HG03025 (cell line): ENCODE data around the gene IFNL3.
"Not testable (repeated sequence)": the region's sequence is repeated elsewhere in the genome, so short reads cannot be mapped to it uniquely, and the experiment has no call there.

ENCODE experiments used
- ATAC-seq: cut with Tn5 transposase; IDR thresholded peaks from one replicate; pipeline ENCODE4 v1.9.1; 2021; ENCODE audit warnings: mild to moderate bottlenecking, moderate library complexity; ENCODE audit not compliant: unreplicated experiment, low FRiP score

Gene IFNL3

DNA sequence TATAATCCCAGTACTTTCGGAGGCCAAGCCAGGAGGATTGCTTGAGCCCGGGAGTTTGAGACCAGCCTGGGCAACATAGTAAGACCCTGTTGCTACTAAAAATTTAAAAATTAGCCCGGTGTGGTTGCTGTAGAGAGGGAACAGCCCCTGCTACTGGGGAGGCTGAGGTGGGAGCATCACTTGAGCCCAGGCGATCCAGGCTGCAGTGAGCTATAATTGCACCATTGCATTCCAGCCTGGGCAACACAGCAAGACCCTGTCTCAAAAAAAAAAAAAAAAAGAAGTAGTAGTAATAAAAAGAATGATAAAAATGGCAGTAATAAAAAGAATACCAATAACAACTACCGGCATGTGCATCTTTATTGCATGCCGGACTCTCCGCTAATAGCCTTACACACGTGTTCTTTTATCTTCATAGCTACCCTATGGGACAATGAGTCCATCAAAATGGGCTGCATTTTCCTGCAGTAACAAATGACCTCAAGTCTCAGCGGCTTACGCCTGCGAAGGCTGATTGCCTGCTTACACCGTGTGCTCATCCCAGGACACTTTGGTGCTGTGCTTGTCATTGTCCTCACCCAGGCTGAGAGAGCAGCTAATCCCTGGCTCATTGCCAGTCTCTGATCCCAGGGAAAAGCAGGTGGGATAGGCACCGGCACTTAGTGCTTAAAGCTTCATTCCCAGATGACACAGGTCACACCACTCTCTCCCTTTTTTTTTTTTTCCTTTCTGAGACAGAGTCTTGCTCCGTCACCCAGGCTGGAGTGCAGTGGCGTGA is 26.4 kb downstream of the IFNL3 start:
- no peak for ATAC-seq

GRCh38 chr19:39217094-39217493 is 27.7 kb downstream of the IFNL3 start:
- no peak for ATAC-seq

DNA sequence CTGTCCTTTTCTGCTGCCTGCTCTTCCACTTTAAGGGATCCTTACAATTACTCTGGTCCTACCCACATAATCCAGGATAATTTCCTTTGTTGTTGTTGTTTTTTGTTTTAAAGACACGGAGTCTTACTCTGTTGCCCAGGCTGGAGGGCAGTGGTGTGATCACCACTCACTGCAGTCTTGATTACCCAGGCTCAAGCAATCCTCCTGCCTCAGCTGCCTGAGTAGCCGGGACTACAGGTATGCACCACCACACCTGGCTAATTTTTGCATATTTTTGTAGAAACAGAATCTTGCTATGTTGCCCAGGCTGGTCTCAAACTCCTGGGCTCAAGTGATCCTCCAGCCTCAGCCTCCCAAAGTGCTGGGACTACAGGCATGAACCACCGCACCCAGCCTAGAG is 29.5 kb downstream of the IFNL3 start:
- ATAC-seq, result not testable (repeated sequence)

GRCh38 chr19:39212375-39212742 is 32.4 kb downstream of the IFNL3 start:
- ATAC-seq, result no peak

DNA sequence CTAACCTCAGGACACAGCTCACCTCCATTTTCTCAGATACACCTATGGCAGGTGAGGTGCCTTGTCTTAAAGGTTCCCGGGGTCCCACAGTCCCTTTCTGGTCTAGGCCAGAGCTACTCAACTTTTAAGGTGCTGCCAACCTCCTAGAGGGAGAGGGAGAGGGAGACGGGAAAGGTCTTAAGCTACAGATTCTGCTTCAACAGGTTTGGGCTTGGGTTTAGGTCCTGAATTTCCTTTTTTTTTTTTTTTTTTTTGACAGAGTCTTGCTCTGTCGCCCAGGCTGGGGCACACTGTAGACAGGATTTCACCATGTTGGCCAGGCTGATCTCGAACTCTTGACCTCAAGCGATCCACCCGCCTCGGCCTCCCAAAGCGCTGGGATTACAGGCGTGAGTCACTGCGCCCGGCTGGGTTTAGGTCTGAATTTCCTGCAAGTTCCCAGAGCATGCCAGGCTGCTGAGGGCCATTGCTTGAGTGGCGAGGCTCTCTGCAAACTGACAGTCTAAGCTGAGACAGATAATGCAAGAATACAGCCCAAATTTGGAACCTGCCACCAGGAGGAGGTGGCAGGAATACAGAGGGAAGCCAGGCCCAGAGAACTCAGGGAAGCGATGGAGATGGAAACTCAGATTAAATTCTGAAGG is 33.0 kb downstream of the IFNL3 start:
- no peak for ATAC-seq

DNA sequence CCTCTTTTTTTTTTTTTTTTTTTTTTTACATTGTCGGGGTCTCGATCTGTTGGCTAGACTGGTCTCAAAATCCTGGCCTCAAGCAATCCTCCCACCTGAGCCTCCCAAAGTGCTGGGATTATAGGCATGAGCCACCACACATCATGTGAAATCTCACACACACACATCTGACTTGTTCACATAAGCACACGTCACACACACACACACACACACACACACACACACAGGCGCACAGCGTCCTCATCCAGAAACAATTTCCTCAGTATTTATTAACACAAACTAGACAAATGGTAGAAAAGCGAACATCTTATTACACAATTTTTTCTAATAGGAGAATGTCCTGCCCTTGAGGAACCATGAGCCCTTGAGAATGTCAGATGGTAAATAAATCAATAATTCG is 35.6 kb downstream of the IFNL3 start:
- ATAC-seq, result no peak

DNA sequence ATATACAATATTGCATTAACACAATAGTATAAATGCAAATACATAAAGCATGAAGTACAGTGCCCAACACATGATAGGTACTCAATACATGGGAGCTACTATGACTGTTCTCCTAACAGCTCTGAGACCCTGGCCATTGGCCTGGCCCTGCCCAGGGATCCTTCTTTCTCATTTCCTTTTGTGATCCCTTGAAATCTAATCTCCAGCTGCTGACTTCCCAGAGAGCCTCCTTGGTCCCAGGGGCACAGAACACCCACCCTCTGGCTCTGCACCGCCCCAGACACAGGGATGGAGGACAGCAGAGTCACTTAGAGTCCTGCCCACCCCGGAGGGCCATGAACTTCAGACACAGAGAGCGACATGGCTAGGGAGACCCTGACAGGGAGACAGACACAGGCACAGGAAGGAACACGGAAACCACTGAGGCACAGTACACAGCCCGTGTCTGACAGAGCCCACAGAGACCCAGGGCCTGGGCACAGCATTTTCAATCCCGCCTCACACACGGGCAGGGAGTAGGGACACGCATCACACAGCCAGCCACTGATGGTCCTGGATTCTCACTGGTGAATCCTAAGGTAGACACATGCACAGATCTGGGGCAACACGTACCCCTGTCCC is 36.5 kb downstream of the IFNL3 start:
- no peak for ATAC-seq

DNA sequence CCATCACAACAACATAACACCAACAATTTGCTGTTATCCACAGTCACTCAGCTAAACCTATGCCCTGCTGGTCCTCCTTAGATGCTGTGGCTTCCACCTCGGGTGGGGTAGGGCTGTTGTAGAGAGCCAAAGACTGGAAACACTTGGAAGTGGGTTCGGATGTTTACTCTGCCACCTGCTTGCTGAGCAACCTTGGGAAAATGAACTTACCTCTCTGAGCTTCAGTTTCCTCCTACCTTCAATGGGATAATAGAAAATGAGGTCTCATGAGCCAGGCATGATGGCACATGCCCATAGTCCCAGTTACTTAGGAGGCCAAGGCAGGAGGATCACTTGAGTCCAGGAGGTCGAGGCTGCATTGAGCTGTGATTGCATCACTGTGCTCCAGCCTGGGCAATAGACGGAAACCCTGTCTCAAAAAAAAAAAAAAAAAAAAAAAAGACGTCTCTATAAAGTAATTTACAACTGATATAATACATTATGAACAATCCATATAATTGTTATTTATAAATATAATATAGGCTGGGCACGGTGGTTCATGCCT is 37.4 kb downstream of the IFNL3 start:
- ATAC-seq, result no peak

- ATAC-seq, result no peak
Observed at GRCh38 chr19:39206122-39206521, 38.7 kb downstream of the IFNL3 start.

GRCh38 chr19:39205449-39205764 is 39.4 kb downstream of the IFNL3 start:
- ATAC-seq, result no peak

GRCh38 chr19:39203372-39204341 is 41.1 kb downstream of the IFNL3 start, which contains the start of gene SYCN:
SYCN (minus strand) TSS chr19:39204263; CDS start chr19:39204254, 9 bp downstream.
- ATAC-seq, result no peak

GRCh38 chr19:39202998-39203355 is 41.8 kb downstream of the IFNL3 start:
- ATAC-seq, result no peak

DNA sequence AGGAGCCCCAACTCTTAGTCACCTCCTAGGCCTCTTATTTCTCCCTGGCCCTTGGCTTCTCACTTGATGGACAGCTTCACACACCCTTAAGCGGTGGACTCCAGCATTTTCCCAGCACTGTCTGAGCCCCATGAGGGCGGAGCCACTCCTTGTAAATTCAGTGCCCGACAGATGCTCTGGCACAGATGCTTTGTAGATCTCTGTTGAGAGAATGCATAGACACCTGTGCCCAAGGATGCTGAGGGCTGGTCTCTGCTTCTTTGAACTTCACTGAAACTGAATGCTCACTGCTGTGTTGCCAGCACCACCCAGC is 44.0 kb downstream of the IFNL3 start:
- no peak for ATAC-seq

GRCh38 chr19:39200066-39200802 is 44.6 kb downstream of the IFNL3 start:
- ATAC-seq, result no peak

DNA sequence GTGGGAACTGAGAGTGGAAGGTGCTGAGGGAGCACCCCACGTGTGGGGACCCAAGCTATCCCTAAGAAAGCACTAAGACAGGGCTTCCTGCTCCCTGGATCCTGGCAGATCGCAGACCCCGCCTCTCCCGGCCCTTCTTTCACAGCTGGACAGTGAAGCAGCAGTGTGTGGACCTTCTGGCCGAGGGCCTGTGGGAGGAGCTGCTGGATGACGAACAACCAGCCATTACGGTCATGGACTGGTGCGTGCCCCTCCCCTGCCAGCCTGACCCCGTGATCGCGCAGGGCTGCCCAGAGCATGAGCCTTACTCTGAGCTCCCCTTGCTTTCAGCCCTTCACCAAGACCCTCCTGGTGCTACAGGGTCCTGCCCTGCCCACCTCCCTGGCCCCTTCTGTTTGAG is 45.8 kb downstream of the IFNL3 start:
- no peak for ATAC-seq

DNA sequence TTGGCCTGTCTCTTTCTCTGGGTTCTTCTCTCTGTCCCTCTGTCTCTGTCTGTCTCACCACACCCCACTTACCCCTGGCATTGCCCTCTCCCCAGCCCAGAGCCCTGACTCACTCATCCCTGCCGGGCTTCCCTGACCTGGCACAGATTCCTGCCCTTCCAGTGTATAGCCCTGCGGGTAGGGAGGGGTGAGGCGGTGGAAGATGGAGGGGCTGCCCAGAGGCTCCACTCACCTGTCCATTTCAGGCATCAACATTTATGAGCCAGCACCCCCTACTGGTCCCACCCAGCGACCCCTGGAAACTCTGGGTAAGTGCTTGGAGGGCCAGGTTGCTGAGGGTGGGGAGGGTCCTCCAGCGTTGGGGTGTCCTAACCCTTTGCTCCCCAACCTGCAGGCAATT is 47.0 kb downstream of the IFNL3 start:
- no peak for ATAC-seq

GRCh38 chr19:39196860-39197562 is 47.8 kb downstream of the IFNL3 start, which contains the start of gene NCCRP1:
NCCRP1 (plus strand) TSS chr19:39196964; CDS start chr19:39196983, 19 bp downstream.
- ATAC-seq, result no peak

DNA sequence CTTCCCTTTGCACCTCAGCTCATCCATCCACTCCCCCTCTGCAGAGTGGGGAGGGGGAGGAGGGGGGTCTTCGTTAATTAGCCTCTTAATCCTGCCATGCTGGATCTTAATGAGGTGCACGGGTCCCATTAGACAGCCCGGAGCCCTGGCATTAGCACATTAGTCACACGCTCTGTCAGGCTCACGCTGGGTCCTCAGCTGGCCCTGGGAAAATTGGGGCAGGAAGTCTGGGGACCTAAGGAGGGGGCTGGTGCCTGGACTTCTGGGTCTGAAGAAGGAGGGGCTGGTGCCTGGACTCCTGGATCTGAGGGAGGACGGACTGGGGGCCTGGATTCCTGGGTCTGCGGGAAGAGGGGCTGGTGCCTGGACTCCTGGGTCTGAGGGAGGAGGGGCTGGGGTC is 48.5 kb downstream of the IFNL3 start:
- no peak for ATAC-seq

GRCh38 chr19:39195755-39196154 is 49.1 kb downstream of the IFNL3 start:
- no peak for ATAC-seq
